SK-N-MC (cell line): ENCODE data around the gene MYCBP2.

Experiments used
- EZH2 ChIP-seq: fragments of 200-600 bp; sonication (generic); IDR thresholded peaks from one replicate; pipeline ENCODE4 v1.6.1; 2017; ENCODE audit warnings: antibody characterized with exemption
- FOXP2 ChIP-seq: optimal IDR thresholded peaks from 2 replicates; pipeline ENCODE3; 2011; ENCODE audit warnings: mild to moderate bottlenecking, moderate library complexity; ENCODE audit not compliant: insufficient read depth; ENCODE audit errors: extremely low read length, control extremely low read depth
- POLR2AphosphoS5 ChIP-seq: IDR thresholded peaks from 2 replicates; pipeline ENCODE4 v1.6.1; 2012; ENCODE audit warnings: mild to moderate bottlenecking, low read depth, low read length, borderline replicate concordance

- TF ChIP-seq POLR2AphosphoS5 = no peak
- TF ChIP-seq EZH2 = no peak
- no peak for TF ChIP-seq FOXP2
Measured at GRCh38 chr13:77370888-77371287, 44.0 kb upstream of the MYCBP2 start.
